ELR (cell line): ENCODE data around the gene PPP1R7.
A peak's percentile ranks its signal among the peaks of the same experiment; 100 is the strongest.

Experiments
- DNase-seq: peaks from one replicate; pipeline ENCODE4 v3.0.0-alpha.2; 2015; ENCODE audit warnings: low read depth

PPP1R7 gene

DNA sequence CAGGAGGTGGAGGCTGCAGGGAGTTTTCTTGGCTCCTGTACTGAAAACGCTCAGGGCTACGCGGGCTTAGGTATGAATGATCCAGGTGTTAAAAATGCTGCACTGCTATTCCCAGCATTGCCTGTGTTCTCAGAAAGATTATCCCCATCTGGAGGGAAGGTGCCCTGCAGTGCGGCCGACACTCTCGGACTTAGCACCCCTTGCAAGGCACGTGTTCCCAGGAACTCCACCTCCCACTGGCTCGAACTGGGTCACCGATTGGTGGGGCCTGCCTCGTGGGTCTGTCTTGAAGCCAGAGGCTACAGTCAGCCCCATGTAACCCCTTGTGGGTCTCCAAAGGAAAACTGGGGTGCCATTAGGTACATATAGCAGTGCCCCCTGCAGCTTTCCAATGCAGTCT is 63.9 kb downstream of the PPP1R7 start:
- DNase-seq, result no peak

DNA sequence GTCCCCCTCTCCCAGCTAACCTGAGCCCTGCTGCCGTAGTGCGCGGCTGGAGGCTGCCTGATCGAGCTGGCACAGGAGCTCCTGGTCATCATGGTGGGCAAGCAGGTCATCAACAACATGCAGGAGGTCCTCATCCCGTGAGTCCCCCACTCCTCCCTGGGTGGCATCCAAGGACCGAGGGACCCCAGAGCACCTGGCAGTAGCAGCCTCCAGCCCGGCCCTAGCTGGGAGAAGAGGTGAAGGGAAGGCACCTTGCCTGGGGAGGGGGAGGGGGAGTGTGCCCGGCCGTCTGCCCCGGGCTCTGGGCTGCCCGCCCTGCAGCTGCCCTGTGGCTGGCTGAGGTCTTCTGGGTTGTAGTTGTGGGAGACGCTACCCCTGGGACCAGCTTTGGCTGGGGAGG is 64.5 kb downstream of the PPP1R7 start:
- DNase-seq, result no peak

- DNase-seq, result no peak
Observed at GRCh38 chr2:241215421-241215820, 65.2 kb downstream of the PPP1R7 start.

DNA sequence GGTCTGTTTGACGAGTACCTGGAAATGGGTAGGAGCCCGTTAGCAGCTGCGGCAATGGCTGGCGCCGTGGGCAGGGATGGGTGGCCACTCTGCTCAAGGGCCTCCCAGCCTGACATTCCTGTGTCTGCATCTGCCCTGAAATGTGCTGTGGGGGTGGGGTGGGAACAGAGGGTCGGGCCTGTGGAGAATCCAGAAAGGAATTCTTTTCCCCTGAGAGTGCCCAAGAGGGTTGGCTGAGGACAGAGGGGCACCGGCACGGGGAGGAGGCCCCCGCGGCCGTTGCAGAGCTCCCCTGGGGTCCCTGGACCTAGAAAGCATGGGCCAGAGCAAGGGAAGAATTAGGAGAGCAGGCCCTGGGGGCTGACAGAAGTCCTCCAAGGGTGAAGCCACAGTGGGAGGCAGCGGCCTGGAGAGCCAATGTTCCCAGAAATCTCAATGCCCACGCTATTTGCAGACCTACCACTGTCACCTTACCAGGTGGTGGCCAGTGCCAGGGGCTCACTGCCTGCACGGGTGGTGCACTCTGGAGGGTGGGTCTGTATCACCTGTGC is 66.0 kb downstream of the PPP1R7 start:
- DNase-seq, result no peak

DNA sequence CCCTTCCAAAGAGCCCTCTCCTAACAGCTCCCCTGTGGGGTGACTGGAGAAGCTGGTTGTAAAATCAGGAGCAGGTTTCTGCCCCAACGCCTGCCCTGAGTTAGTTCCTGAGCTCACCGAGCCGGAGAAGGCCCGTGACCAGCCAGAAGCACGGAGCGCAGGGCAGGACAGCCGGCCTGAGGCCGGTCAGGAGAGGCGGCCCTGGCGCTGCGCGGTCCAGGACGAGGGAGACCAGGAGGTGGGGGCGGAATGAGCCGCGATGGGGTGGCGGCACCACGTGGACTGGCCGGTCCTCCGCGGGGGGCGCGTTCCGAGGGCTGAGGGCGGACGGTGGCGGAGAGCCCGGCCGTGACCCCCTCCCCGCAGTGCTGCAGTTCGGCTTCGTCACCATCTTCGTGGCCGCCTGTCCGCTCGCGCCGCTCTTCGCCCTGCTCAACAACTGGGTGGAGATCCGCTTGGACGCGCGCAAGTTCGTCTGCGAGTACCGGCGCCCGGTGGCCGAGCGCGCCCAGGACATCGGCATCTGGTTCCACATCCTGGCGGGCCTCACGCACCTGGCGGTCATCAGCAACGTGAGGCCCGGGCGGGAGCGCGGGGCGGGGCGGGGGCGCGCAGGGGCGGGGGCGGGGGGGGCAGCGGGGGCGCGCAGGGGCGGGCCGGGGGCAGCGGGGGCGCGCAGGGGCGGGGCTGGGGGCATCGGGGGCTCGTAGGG is 67.2 kb downstream of the PPP1R7 start:
- DNase-seq, result peak; percentile 72

DNA sequence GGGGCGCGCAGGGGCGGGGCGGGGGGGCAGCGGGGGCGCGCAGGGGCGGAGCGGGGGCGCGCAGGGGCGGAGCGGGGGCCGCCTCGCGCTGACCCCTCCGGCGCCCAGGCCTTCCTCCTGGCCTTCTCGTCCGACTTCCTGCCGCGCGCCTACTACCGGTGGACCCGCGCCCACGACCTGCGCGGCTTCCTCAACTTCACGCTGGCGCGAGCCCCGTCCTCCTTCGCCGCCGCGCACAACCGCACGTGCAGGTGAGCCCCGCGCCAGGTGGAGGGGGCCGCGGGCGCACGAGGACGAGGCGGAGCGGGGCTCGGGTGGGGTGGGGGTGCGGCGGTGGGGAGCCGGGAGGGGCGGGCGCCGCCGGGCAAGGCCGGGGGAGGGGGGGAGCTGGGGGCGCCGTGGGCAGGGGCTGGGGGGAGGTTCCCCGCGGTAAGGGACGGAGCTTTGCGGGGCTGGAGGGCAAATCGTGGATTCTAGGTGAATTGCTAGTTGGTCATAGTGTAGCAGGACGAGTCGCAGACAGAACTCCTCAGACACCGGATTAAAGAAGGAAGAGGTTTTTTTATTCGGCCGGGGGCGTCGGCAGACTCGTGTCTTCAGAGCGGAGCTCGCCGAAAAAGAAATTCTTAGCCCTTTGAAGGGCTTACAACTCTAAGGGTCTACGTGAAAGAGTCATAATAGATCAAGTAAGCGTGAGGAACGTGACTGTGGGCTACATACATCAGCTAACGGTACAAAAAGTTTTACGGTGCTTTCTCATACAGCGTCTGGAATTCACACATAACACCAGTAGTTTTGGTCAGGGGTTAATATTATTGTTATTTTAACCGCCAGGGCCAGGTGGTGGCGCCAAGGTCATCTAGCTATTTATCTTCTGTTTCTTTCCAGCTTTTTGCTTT is 68.1 kb downstream of the PPP1R7 start:
- DNase-seq, result peak; percentile 65

GRCh38 chr2:241219030-241219382 is 68.7 kb downstream of the PPP1R7 start:
- DNase-seq, result no peak

- DNase-seq, result peak; percentile 31
Observed at GRCh38 chr2:241219856-241220356, 69.6 kb downstream of the PPP1R7 start.

- DNase-seq, result peak; percentile 49
Observed at GRCh38 chr2:241223211-241224017, 73.1 kb downstream of the PPP1R7 start.

GRCh38 chr2:241224018-241224850 is 74.0 kb downstream of the PPP1R7 start:
- peak; percentile 83 for DNase-seq

- DNase-seq, result no peak
Observed at GRCh38 chr2:241224851-241225438, 74.7 kb downstream of the PPP1R7 start.

DNA sequence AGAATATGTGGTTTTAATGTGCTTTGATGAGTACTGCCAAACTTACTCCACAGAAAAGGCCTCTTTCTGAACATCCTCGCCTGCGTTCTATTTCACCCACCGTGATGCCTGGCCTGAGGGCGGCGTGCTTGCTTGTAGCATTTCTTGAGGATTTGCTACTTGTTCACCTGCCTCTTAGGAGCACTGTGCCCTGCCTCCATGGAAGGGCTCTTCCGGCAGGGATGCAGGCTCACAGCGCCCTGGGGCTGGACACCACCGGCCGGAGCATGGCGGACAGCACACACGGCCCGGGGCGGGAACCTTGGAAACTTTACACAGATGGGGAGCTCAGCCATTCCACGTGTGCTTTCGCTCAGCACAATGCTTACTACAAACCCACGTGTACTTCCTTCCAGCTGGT is 75.3 kb downstream of the PPP1R7 start:
- no peak for DNase-seq

- no peak for DNase-seq
Observed at GRCh38 chr2:241225983-241226382, 75.7 kb downstream of the PPP1R7 start.

DNA sequence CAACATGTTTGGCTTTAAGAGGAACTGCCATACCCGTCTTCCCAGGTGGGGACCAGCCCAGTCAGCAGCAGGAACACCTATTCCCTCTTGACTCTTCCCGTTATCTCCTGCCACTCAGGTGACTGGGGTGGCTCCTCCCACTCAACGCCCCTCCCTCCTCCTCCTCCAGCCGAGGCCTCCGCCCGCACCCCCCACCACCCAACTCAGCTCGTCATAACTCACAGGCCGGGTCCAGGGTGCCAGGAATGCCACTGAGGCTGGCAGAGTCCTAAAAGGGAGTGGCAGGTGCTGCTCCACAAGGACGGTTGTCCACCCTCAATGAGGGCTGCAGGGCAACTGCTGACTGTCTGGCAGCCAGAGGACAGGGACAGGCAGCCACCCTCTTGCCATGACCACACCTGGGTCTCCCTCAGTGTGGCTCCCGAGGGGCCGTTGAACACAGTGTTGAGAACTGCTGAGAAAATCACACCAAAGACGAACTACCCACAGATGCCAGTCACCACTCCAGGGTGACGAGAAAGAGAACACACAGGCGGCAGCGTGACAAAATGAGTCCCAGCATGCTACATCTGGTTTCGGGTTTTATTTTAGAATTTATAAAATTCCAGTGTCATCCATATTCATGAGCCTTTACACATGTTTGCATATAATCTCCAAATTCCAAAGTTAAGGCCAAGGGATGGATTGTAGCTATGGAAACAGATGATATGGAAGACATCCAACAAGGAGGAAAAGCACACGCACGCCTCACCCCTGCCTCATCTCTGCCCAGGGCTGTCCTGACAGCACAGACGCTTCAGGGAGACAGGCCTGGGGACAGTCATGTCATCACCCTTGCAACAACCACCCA is 76.7 kb downstream of the PPP1R7 start:
- DNase-seq, result no peak

DNA sequence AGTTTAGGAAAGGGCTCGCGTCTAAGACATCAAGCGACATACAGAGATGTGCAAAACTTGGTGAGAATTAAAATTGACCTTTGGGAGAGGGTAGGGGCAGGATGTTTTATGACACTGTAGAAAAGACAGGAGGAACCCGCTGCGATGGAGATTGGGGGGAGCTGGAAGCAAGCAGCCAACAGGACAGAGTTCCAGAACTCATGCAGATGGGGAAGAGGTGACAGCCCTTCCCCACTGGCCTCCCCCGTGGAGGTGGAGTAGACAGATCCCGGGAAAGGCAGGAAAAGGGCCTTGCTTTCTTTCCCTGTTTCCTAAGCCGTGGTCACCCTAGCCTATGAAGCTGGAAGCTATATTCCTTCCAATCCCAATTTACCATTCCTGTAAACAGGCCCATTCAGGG is 77.3 kb downstream of the PPP1R7 start:
- DNase-seq, result no peak

- no peak for DNase-seq
Observed at GRCh38 chr2:241228081-241228859, 78.0 kb downstream of the PPP1R7 start.

DNA sequence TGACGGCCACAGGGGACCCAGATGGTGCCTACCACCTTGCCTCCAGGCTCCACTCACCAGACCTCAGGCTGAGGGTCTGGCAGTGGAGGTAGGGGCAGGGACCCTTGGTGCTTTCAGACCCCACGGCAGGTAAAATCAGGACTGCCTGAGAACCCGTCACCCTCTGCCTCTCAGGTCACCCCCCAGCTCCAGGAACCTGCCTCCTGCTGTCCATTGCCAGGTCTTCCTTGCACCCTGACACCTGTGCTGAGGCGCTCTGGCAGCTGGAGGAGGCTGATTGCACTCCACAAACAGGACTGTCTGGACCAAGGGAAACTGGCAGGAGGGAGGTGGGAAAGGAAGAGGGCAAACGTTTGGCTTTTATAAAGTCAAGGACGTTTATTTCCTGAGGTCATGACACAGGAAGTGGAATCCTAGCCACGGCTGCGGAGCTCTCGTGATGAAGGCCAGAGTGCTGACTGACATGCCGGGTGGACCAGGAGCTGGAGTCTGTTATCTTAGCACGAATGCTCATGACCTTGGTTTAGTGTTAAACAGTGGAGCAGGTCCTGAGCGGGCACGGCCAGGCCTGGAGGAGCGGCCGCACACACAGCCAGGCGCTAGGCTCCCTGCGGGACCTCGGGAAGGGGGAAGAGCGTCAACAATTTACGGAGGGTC is 78.7 kb downstream of the PPP1R7 start:
- no peak for DNase-seq
